ENCODE data around the gene HECW1.
A peak's percentile ranks its signal among the peaks of the same experiment; 100 is the strongest.

The HECW1 gene

GRCh38 chr7:43431020-43431595 is 318.7 kb downstream of the HECW1 start:
- no peak overlapping the region for H3K4me3 ChIP-seq (ENCODE audit: low read length)
- TF ChIP-seq CTCF (conservative IDR thresholded peaks at IDR 0.05; ENCODE audit: low read depth, low read length): no peak
- DNase-seq (ENCODE audit: low read depth): no peak

GRCh38 chr7:43433639-43434038 is 321.2 kb downstream of the HECW1 start:
- no peak for DNase-seq (ENCODE audit: low read depth)
- no peak for TF ChIP-seq CTCF (conservative IDR thresholded peaks at IDR 0.05; ENCODE audit: low read depth, low read length)
- H3K4me3 ChIP-seq (ENCODE audit: low read length): no peak overlapping the region

- no peak for TF ChIP-seq CTCF (conservative IDR thresholded peaks at IDR 0.05; ENCODE audit: low read depth, low read length)
- no peak overlapping the region for H3K4me3 ChIP-seq (ENCODE audit: low read length)
- no peak for DNase-seq (ENCODE audit: low read depth)
Measured at GRCh38 chr7:43437001-43437400, 324.6 kb downstream of the HECW1 start.

GRCh38 chr7:43438897-43439479 is 326.5 kb downstream of the HECW1 start:
- no peak for TF ChIP-seq CTCF (conservative IDR thresholded peaks at IDR 0.05; ENCODE audit: low read depth, low read length)
- no peak for DNase-seq (ENCODE audit: low read depth)
- no peak overlapping the region for H3K4me3 ChIP-seq (ENCODE audit: low read length)

- no peak overlapping the region for H3K4me3 ChIP-seq (ENCODE audit: low read length)
- TF ChIP-seq CTCF (conservative IDR thresholded peaks at IDR 0.05; ENCODE audit: low read depth, low read length): peak; percentile 85
- DNase-seq (ENCODE audit: low read depth): no peak
Measured at GRCh38 chr7:43439631-43440401, 327.4 kb downstream of the HECW1 start.

GRCh38 chr7:43441231-43442130 is 329.0 kb downstream of the HECW1 start:
- DNase-seq (ENCODE audit: low read depth): no peak
- TF ChIP-seq CTCF (conservative IDR thresholded peaks at IDR 0.05; ENCODE audit: low read depth, low read length): no peak
- H3K4me3 ChIP-seq (ENCODE audit: low read length): no peak overlapping the region

All from retinal pigment epithelial cell (primary cell).